HepG2 (cell line): ENCODE data around the gene STYXL1. TPM values are rescaled to one million over a fixed set of nuclear protein-coding genes. Genes with fewer than 3 reads are reported as not detected.
A peak's percentile ranks its signal among the peaks of the same experiment; 100 is the strongest.

ENCODE experiments used
- BORCS8-MEF2B ChIP-seq: sonication (generic); formaldehyde crosslinking; IDR thresholded peaks from 2 replicates; pipeline ENCODE4 v1.8.0; 2022; ENCODE audit warnings: mild to moderate bottlenecking, missing genetic modification reagents
- CHD2 ChIP-seq: IDR thresholded peaks from 2 replicates; pipeline ENCODE4 v1.6.1; 2011; ENCODE audit warnings: low read depth, low read length, improper control_type of control experiment
- FOSL2 ChIP-seq: sonication (generic); formaldehyde crosslinking; IDR thresholded peaks from 2 replicates; pipeline ENCODE4 v1.4.0; 2020; ENCODE audit warnings: missing genetic modification reagents
- HDAC1 ChIP-seq: sonication (generic); formaldehyde crosslinking; IDR thresholded peaks from 2 replicates; pipeline ENCODE4 v1.5.1; 2020; ENCODE audit warnings: mild to moderate bottlenecking, missing genetic modification reagents
- HOXA7 ChIP-seq: sonication (generic); formaldehyde crosslinking; IDR thresholded peaks from 2 replicates; pipeline ENCODE4 v1.8.1; 2022; ENCODE audit warnings: mild to moderate bottlenecking, missing genetic modification reagents, moderate library complexity
- HOXD1 ChIP-seq: sonication (generic); formaldehyde crosslinking; IDR thresholded peaks from 2 replicates; pipeline ENCODE4 v1.5.0; 2020; ENCODE audit warnings: missing genetic modification reagents
- NR2C2 ChIP-seq: sonication (generic); formaldehyde crosslinking; IDR thresholded peaks from 2 replicates; pipeline ENCODE4 v1.4.0; 2020; ENCODE audit warnings: missing genetic modification reagents, mild to moderate bottlenecking, moderate library complexity, borderline replicate concordance
- SALL1 ChIP-seq: sonication (generic); formaldehyde crosslinking; IDR thresholded peaks from 2 replicates; pipeline ENCODE4 v1.8.0; 2022; ENCODE audit warnings: mild to moderate bottlenecking, missing genetic modification reagents
- SRSF9 ChIP-seq: fragments of 200-400 bp; formaldehyde crosslinking; IDR thresholded peaks from 2 replicates; pipeline ENCODE4 v1.6.1; 2018; ENCODE audit warnings: borderline replicate concordance, mild to moderate bottlenecking, low read depth, low read length; ENCODE audit not compliant: insufficient read depth, poor library complexity, severe bottlenecking
- TCF12 ChIP-seq, 2 experiments: fragments of 450-650 bp in 1 of 2; sonication (generic) in 1 of 2; formaldehyde crosslinking in 1 of 2; IDR thresholded peaks; 2 replicates each; pipeline versions ENCODE4 v1.6.1 to v1.8.0; 2017 to 2022; ENCODE audit warnings: antibody characterized with exemption in 1 of 2, mild to moderate bottlenecking in 1 of 2, missing genetic modification reagents in 1 of 2, moderate library complexity in 1 of 2
- ZKSCAN1 ChIP-seq: fragments of 150-350 bp; IDR thresholded peaks from 2 replicates; pipeline ENCODE4 v1.6.1; 2014; ENCODE audit warnings: low read length
- ZKSCAN8 ChIP-seq: IDR thresholded peaks from 2 replicates; pipeline ENCODE4 v1.6.1; 2016; ENCODE audit warnings: borderline replicate concordance, missing genetic modification reagents, missing compliant biosample characterization
- ZNF143 ChIP-seq: sonication (generic); formaldehyde crosslinking; IDR thresholded peaks from 2 replicates; pipeline ENCODE4 v1.4.0; 2020; ENCODE audit warnings: missing genetic modification reagents
- ZNF20 ChIP-seq: sonication (generic); formaldehyde crosslinking; IDR thresholded peaks from 2 replicates; pipeline ENCODE4 v1.4.0; 2020; ENCODE audit warnings: mild to moderate bottlenecking, moderate library complexity, missing genetic modification reagents
- ZNF230 ChIP-seq: sonication (generic); formaldehyde crosslinking; IDR thresholded peaks from 2 replicates; pipeline ENCODE4 v1.4.0; 2020; ENCODE audit warnings: mild to moderate bottlenecking, missing genetic modification reagents
- ZNF432 ChIP-seq: sonication (generic); formaldehyde crosslinking; IDR thresholded peaks from 2 replicates; pipeline ENCODE4 v1.5.0; 2020; ENCODE audit warnings: missing genetic modification reagents, mild to moderate bottlenecking, borderline replicate concordance
- ZNF570 ChIP-seq: sonication (generic); formaldehyde crosslinking; IDR thresholded peaks from 2 replicates; pipeline ENCODE4 v1.4.0; 2020; ENCODE audit warnings: mild to moderate bottlenecking, missing genetic modification reagents, borderline replicate concordance
- ZNF878 ChIP-seq: sonication (generic); formaldehyde crosslinking; IDR thresholded peaks from 2 replicates; pipeline ENCODE4 v1.8.1; 2023; ENCODE audit warnings: mild to moderate bottlenecking, missing genetic modification reagents, moderate library complexity
- ZSCAN30 ChIP-seq: sonication (generic); formaldehyde crosslinking; IDR thresholded peaks from 2 replicates; pipeline ENCODE4 v1.5.0; 2020; ENCODE audit warnings: mild to moderate bottlenecking, missing genetic modification reagents
- polyA plus RNA-seq, 8 experiments: library from polyadenylated mRNA; depleted of rRNA in 3 of 8; stranded (reverse) in 7 of 8; unstranded in 1 of 8; fragments of >200 nt; fragmentation: Illumina TruSeq in 4 of 8; extraction: Trizol in 4 of 8; gene quantifications; 2 replicates each; pipeline versions ENCODE4 v1.2.1 to v1.2.3, GENCODE V29; 2011 to 2016; ENCODE audit warnings: low read depth in 4 of 8, missing spikeins in 1 of 8, mixed read lengths in 1 of 8; ENCODE audit not compliant: insufficient read depth in 1 of 8
- total RNA-seq, 5 experiments: library from RNA; depleted of rRNA; stranded (reverse); fragments of >200 nt; fragmentation: Illumina TruSeq; extraction: Trizol; gene quantifications; 2 replicates each; pipeline ENCODE4 v1.2.3, GENCODE V29; 2016; ENCODE audit warnings: low read depth in 1 of 5
- TF ChIP-seq, protein P1 (sequence below): sonication (generic); formaldehyde crosslinking; IDR thresholded peaks from 2 replicates; pipeline ENCODE4 v1.8.0; 2022; ENCODE audit warnings: low read depth, missing genetic modification reagents
- TF ChIP-seq, protein P2 (sequence below): sonication (generic); formaldehyde crosslinking; IDR thresholded peaks from 2 replicates; pipeline ENCODE4 v1.5.1; 2020; ENCODE audit warnings: mild to moderate bottlenecking, missing genetic modification reagents, moderate library complexity
- TF ChIP-seq, protein P3 (sequence below): IDR thresholded peaks from 2 replicates; pipeline ENCODE4 v1.6.1; 2016

Gene STYXL1
- total and polyA plus RNA-seq, 2 of the 13 experiments (the other 11 are each of a cell fraction or from before 2014, with no cell fraction given), result 23.9 to 38.3 TPM

DNA sequence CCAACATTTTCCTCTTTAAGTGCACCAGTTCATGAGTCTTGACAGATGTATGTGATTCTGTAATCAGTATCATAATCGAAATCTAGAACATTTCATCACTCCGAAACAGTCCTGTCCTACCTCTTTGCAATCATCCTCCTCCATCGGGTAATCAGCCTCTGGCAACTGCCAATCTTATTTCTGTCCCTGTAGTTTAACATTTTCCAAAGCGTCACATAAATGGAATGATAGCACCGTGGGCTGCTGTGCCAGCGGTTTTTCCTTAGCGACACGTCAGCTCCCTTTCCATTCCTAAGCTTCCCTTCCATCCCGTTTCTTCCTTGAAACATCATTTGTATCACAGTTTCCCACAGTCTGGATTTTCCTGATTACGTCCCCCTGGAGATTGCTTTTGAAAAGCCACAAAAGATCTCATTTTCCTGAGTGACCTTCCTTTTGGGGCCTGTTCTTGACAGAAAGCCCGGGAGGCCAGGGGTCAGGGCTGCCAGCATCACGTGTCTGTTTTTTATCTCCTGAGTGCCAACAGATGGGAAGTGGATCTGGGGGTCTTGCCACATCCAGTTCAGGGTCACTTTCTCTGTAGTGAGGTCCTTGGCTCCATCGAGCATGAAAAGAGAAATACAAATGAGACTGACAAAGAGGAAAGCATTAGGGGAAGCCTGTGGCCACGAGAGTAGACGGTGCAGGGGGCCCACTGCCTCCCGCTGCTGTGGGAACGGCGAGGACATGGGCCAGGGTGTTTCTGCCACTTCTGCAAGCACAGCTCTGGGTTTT, 85.0 kb downstream of the STYXL1 start (continued):
- TF ChIP-seq ZNF878 (CRISPR knock-in tag) (peak; percentile 18; the same call in 1 of the 2 replicates), CHD2 (no peak), ZSCAN30 (CRISPR knock-in tag) (0 out of 2 replicates have a peak, but pooled peaks have one; percentile 57), HOXA7 (no peak), ZNF230 (0 out of 2 replicates have a peak, but pooled peaks have one; percentile 37), ZNF20 (CRISPR knock-in tag) (no peak), NR2C2 (CRISPR knock-in tag) (peak; percentile 91), SRSF9 (no peak), ZKSCAN8 (CRISPR knock-in tag) (no peak), FOSL2 (CRISPR knock-in tag) (peak; percentile 60; the same call in 1 of the 2 replicates), TCF12 (IDR thresholded peaks at IDR 0.05) (no peak), TCF12 (CRISPR knock-in tag; IDR thresholded peaks at IDR 0.05) (no peak), BORCS8-MEF2B (peak; percentile 44; the same call in 1 of the 2 replicates), HDAC1 (peak; percentile 71), ZNF432 (CRISPR knock-in tag) (no peak), SALL1 (peak; percentile 93), ZNF570 (CRISPR knock-in tag) (no peak), ZKSCAN1 (no peak), HOXD1 (no peak), ZNF143 (CRISPR knock-in tag) (no peak; the same call in 1 of the 2 replicates)
- TF ChIP-seq, protein P1, sequence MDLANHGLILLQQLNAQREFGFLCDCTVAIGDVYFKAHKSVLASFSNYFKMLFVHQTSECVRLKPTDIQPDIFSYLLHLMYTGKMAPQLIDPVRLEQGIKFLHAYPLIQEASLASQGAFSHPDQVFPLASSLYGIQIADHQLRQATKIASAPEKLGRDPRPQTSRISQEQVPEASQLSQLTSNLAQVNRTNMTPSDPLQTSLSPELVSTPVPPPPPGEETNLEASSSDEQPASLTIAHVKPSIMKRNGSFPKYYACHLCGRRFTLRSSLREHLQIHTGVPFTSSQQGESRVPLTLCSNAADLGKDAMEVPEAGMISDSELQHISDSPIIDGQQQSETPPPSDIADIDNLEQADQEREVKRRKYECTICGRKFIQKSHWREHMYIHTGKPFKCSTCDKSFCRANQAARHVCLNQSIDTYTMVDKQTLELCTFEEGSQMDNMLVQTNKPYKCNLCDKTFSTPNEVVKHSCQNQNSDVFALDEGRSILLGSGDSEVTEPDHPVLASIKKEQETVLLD (CRISPR knock-in tag), result no peak
- TF ChIP-seq, protein P2, sequence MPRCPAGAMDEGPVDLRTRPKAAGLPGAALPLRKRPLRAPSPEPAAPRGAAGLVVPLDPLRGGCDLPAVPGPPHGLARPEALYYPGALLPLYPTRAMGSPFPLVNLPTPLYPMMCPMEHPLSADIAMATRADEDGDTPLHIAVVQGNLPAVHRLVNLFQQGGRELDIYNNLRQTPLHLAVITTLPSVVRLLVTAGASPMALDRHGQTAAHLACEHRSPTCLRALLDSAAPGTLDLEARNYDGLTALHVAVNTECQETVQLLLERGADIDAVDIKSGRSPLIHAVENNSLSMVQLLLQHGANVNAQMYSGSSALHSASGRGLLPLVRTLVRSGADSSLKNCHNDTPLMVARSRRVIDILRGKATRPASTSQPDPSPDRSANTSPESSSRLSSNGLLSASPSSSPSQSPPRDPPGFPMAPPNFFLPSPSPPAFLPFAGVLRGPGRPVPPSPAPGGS (CRISPR knock-in tag), result no peak
- TF ChIP-seq, protein P3, sequence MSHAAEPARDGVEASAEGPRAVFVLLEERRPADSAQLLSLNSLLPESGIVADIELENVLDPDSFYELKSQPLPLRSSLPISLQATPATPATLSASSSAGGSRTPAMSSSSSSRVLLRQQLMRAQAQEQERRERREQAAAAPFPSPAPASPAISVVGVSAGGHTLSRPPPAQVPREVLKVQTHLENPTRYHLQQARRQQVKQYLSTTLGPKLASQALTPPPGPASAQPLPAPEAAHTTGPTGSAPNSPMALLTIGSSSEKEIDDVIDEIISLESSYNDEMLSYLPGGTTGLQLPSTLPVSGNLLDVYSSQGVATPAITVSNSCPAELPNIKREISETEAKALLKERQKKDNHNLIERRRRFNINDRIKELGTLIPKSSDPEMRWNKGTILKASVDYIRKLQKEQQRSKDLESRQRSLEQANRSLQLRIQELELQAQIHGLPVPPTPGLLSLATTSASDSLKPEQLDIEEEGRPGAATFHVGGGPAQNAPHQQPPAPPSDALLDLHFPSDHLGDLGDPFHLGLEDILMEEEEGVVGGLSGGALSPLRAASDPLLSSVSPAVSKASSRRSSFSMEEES (CRISPR knock-in tag), result peak; percentile 90
